B cell (primary cell): Measurements from ENCODE around the gene EHBP1. TPM values are rescaled to one million over a fixed set of nuclear protein-coding genes. Genes with fewer than 3 reads are reported as not detected.

ENCODE experiments used
- ATAC-seq: fragments of 200-7000 bp; cut with Tn5 transposase; one replicate; pipeline ENCODE4 v1.10.0; 2021; ENCODE audit warnings: low read depth, mild to moderate bottlenecking, moderate number of reproducible peaks, moderate library complexity
- CTCF ChIA-PET: fragments of 350-600 bp; sonication (Branson Sonifier 250); formaldehyde crosslinking; loops from one replicate; lab custom pipeline; 2021; ENCODE audit warnings: antibody characterized with exemption, inconsistent platforms; lab: Charles Lee
- POLR2A ChIA-PET: fragments of 350-600 bp; sonication (Branson Sonifier 250); formaldehyde crosslinking; loops from one replicate; lab custom pipeline; 2021; ENCODE audit warnings: antibody characterized with exemption; lab: Charles Lee
- DNase-seq: peaks from one replicate; pipeline ENCODE4 v3.0.0; 2013
- H2AFZ ChIP-seq: 2 replicates; pipeline ENCODE4 v1.6.1; 2012; ENCODE audit warnings: mild to moderate bottlenecking, low read depth, low read length; ENCODE audit not compliant: insufficient read depth, poor library complexity, severe bottlenecking
- H3K27ac ChIP-seq, 2 donors: 1 replicate in 1 of 2; 2 replicates in 1 of 2; pipeline ENCODE4 v1.5.1; 2012 to 2013; ENCODE audit warnings: low read length in 2 of 2, mild to moderate bottlenecking in 2 of 2, moderate library complexity in 1 of 2
- H3K27me3 ChIP-seq, 4 experiments: fragments of 200-600 bp in 1 of 4; sonication (generic) in 1 of 4; replicated peaks in 1 of 4; 1 replicate in 2 of 4; 2 replicates in 2 of 4; pipeline versions ENCODE4 v1.6.1 to v1.7.0; 2013 to 2016; ENCODE audit warnings: low read length in 3 of 4, mild to moderate bottlenecking in 2 of 4, mixed read lengths in 1 of 4, moderate library complexity in 1 of 4; ENCODE audit not compliant: insufficient read depth in 4 of 4, control insufficient read depth in 3 of 4; ENCODE audit errors: control extremely low read depth in 1 of 4
- H3K36me3 ChIP-seq, 2 experiments: replicated peaks in 1 of 2; 1 replicate in 1 of 2; 2 replicates in 1 of 2; pipeline versions ENCODE4 v1.6.1 to v1.7.1; 2013; ENCODE audit warnings: low read length in 1 of 2; ENCODE audit not compliant: insufficient read depth in 2 of 2, control insufficient read depth in 1 of 2; ENCODE audit errors: control extremely low read depth in 1 of 2, extremely low read depth in 1 of 2
- H3K4me1 ChIP-seq, 2 donors: fragments of 200-600 bp in 1 of 2; sonication (generic) in 1 of 2; 1 replicate in 1 of 2; 2 replicates in 1 of 2; pipeline versions ENCODE4 v1.5.1 to v1.6.1; 2013 to 2017; ENCODE audit warnings: low read length in 2 of 2; ENCODE audit not compliant: control insufficient read depth in 2 of 2, insufficient read depth in 2 of 2
- H3K4me2 ChIP-seq: replicated peaks from 2 replicates; pipeline ENCODE3; 2012; ENCODE audit warnings: mild to moderate bottlenecking, low read depth, low read length; ENCODE audit not compliant: poor library complexity, severe bottlenecking
- H3K4me3 ChIP-seq, 5 experiments: fragments of 200-600 bp in 1 of 5; sonication (generic) in 1 of 5; 1 replicate in 3 of 5; 2 replicates in 2 of 5; pipeline versions ENCODE4 v1.5.1 to v1.7.0; 2011 to 2016; ENCODE audit warnings: low read length in 4 of 5, mild to moderate bottlenecking in 4 of 5, low read depth in 2 of 5, control low read depth in 1 of 5, moderate library complexity in 1 of 5; ENCODE audit not compliant: insufficient read depth in 1 of 5; ENCODE audit errors: control extremely low read depth in 1 of 5, extremely low read depth in 1 of 5
- H3K79me2 ChIP-seq: fragments of 200-600 bp; sonication (generic); one replicate; pipeline ENCODE4 v1.6.0; 2016; ENCODE audit warnings: low read length; ENCODE audit not compliant: control insufficient read depth, insufficient read depth
- H3K9ac ChIP-seq: fragments of 200-600 bp; sonication (generic); 2 replicates; pipeline ENCODE4 v1.6.1; 2017; ENCODE audit warnings: mild to moderate bottlenecking, low read length, moderate library complexity
- H3K9me3 ChIP-seq, 3 donors: one replicate each; pipeline versions ENCODE4 v1.6.1 to v1.7.1; 2013; ENCODE audit warnings: low read length in 2 of 3; ENCODE audit not compliant: control insufficient read depth in 2 of 3, insufficient read depth in 1 of 3; ENCODE audit errors: control extremely low read depth in 1 of 3
- H4K20me1 ChIP-seq: 2 replicates; pipeline ENCODE4 v1.6.0; 2012; ENCODE audit warnings: mild to moderate bottlenecking, low read length; ENCODE audit not compliant: insufficient read depth, control insufficient read depth, poor library complexity, severe bottlenecking
- H3K27ac Mint-ChIP-seq: one replicate; pipeline ENCODE4 v1.8.0; 2021; ENCODE audit warnings: mixed read lengths
- H3K27me3 Mint-ChIP-seq: one replicate; pipeline ENCODE4 v1.8.0; 2021; ENCODE audit warnings: mixed read lengths
- H3K4me1 Mint-ChIP-seq: one replicate; pipeline ENCODE4 v1.8.0; 2021; ENCODE audit warnings: mixed read lengths
- H3K4me3 Mint-ChIP-seq: one replicate; pipeline ENCODE4 v1.8.0; 2021; ENCODE audit warnings: mixed read lengths
- H3K9me3 Mint-ChIP-seq: one replicate; pipeline ENCODE4 v1.8.0; 2022; ENCODE audit warnings: mixed read lengths; ENCODE audit not compliant: insufficient read depth
- EZH2 ChIP-seq: IDR thresholded peaks from 2 replicates; pipeline ENCODE4 v1.6.1; 2012; ENCODE audit warnings: borderline replicate concordance, low read depth, mild to moderate bottlenecking, moderate library complexity, low read length; ENCODE audit not compliant: insufficient read depth, poor library complexity, severe bottlenecking
- WGBS: methylation state at CpG from one replicate; pipeline ENCODE4 v1.1.5; 2013; ENCODE audit warnings: missing lambda C conversion rate; ENCODE audit not compliant: insufficient coverage; 5-methylcytosine and 5-hydroxymethylcytosine counted together
- intact Hi-C: fragments of 100-400 bp; cut with micrococcal nuclease; formaldehyde crosslinking; loops from one replicate; pipeline ENCODE4 v1.10.0; 2022
- polyA plus RNA-seq: library from polyadenylated mRNA; depleted of rRNA; stranded (reverse); fragments of >200 nt; gene quantifications from 2 replicates; pipeline ENCODE4 v1.2.3, GENCODE V29; 2012
- total RNA-seq, 2 donors: library from RNA; stranded (reverse); fragments of 120-200 nt in 1 of 2; gene quantifications; 1 replicate in 1 of 2; 2 replicates in 1 of 2; pipeline versions ENCODE4 v1.2.3 to v1.2.4, GENCODE V29; 2013 to 2022
- TF ChIP-seq, protein P1 (sequence below): fragments of 200-600 bp; IDR thresholded peaks from one replicate; pipeline ENCODE4 v1.8.0; 2022; ENCODE audit warnings: antibody characterized with exemption, mild to moderate bottlenecking

EHBP1 gene
- total and polyA plus RNA-seq, 2 donors (not counting 1 experiment from before 2014, with no cell fraction given), result 8.8 to 34.7 TPM

DNA sequence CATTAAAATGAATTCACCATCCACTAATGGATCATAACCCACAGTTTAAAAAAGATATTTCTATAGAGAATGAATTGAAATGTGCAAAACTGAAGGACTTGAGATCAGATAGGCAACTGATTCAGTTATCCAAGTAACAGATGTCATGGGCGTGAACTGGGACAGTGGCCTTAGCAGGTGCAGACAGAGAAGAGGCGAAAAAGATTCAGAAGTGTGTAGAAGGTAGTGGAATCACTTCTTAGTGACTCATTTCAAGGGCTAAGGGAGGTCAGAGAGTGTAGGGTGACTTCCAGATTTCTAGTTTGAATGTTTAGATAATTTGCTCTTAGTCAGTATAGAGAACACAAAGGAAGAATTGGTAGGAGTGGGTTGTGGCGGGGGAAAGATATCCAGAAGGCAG is 79.7 kb downstream of the EHBP1 start:
- H3K9me3 ChIP-seq, result peaks cover 0 to 10% (median 9%) of the 10 kb centered on the region in 3 donors
- no peaks in the 10 kb centered on the region for H3K4me1 ChIP-seq
- H3K4me2 ChIP-seq, result no peak overlapping the region
- no peak overlapping the region for H3K4me3 ChIP-seq
- peaks cover 4% of the 10 kb centered on the region for H3K9me3 Mint-ChIP-seq
- no peak for TF ChIP-seq EZH2
- TF ChIP-seq, protein P1, sequence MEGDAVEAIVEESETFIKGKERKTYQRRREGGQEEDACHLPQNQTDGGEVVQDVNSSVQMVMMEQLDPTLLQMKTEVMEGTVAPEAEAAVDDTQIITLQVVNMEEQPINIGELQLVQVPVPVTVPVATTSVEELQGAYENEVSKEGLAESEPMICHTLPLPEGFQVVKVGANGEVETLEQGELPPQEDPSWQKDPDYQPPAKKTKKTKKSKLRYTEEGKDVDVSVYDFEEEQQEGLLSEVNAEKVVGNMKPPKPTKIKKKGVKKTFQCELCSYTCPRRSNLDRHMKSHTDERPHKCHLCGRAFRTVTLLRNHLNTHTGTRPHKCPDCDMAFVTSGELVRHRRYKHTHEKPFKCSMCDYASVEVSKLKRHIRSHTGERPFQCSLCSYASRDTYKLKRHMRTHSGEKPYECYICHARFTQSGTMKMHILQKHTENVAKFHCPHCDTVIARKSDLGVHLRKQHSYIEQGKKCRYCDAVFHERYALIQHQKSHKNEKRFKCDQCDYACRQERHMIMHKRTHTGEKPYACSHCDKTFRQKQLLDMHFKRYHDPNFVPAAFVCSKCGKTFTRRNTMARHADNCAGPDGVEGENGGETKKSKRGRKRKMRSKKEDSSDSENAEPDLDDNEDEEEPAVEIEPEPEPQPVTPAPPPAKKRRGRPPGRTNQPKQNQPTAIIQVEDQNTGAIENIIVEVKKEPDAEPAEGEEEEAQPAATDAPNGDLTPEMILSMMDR, result no peak
- H3K4me3 Mint-ChIP-seq, result no peak overlapping the region
- H3K36me3 ChIP-seq, result no peaks in the 10 kb centered on the region
- no peak overlapping the region for H3K9ac ChIP-seq
- no peak overlapping the region for H3K27ac ChIP-seq
- H3K27ac Mint-ChIP-seq, result no peak overlapping the region
- H3K27me3 ChIP-seq, result no peaks in the 10 kb centered on the region
- no peaks in the 10 kb centered on the region for H3K27me3 Mint-ChIP-seq
- ChIA-PET CTCF (interaction anchor here (0.6 kb wide), 1 partner anchor 387 kb away, joined by 3 read pairs; no protein-coding TSS in a partner anchor), POLR2A (no interaction called here)
- no peak overlapping the region for H2AFZ ChIP-seq
- ATAC-seq (no peak), DNase-seq (no peak)
- no peaks in the 10 kb centered on the region for H4K20me1 ChIP-seq
- H3K4me1 Mint-ChIP-seq, result no peaks in the 10 kb centered on the region
- peaks cover 6% of the 10 kb centered on the region for H3K79me2 ChIP-seq
- WGBS, result 89% methylated on average over 2 of the region's 3 CpGs
- intact Hi-C loops, result loop anchor here (5.0 kb wide), 1 partner anchor 757 kb away; no protein-coding TSS in a partner anchor

DNA sequence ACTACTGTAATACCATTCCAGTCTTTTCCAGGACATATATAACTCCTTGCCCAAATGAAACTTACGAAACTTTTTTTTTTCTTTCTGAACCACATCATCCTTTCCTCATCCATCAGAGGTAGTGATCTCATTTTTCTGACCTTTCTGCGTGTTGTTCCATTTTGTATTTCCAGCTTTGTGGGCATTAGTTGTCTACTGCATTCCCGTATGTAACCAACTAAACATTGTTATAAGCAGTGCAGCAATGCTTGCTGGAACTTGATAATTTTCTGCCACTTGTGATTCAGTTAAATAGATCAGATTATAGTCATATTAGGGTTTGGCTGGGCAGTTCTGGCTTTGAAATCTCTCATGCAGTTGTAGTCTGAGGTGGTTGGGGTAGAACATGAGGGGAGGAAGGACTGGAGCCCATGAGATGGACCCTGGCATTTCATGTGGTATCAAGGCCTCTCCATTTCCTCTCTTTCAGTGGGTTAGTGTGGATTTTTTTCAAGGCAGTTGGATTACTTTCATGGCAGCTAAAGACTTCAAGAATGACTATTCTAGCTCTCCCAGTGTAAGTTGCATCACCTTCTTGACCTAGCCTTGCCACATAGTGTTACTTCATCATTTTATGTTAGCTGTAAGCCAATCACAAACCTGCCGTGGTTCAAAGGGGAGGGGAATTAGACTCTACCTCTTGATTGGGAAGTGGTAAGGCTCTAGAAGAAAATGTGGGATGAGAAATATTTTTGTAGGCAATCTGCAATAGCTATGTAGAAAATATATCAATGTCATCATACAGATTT is 80.5 kb downstream of the EHBP1 start:
- no peak overlapping the region for H2AFZ ChIP-seq
- intact Hi-C loops, result loop anchor here (5.0 kb wide), 1 partner anchor 756 kb away; no protein-coding TSS in a partner anchor
- Mint-ChIP-seq H3K4me3 (no peak overlapping the region), H3K27me3 (no peaks in the 10 kb centered on the region), H3K4me1 (no peaks in the 10 kb centered on the region), H3K27ac (no peak overlapping the region), H3K9me3 (peaks cover 4% of the 10 kb centered on the region)
- H3K4me1 ChIP-seq, result no peaks in the 10 kb centered on the region
- no peaks in the 10 kb centered on the region for H4K20me1 ChIP-seq
- H3K27ac ChIP-seq, result no peak overlapping the region
- no peak for TF ChIP-seq EZH2
- TF ChIP-seq, protein P1, result no peak
- peaks cover 0 to 10% (median 9%) of the 10 kb centered on the region in 3 donors for H3K9me3 ChIP-seq
- H3K79me2 ChIP-seq, result peaks cover 6% of the 10 kb centered on the region
- no peaks in the 10 kb centered on the region for H3K27me3 ChIP-seq
- no peak overlapping the region for H3K9ac ChIP-seq
- H3K4me3 ChIP-seq, result no peak overlapping the region
- DNase-seq, result no peak
- no peak for ATAC-seq
- no peak overlapping the region for H3K4me2 ChIP-seq
- ChIA-PET POLR2A (no interaction called here), CTCF (interaction anchor here (1.2 to 1.5 kb wide), 3 partner anchors 10 to 329 kb away, joined by 3 to 8 read pairs (median 6); no protein-coding TSS in a partner anchor)
- no peaks in the 10 kb centered on the region for H3K36me3 ChIP-seq
- WGBS, result 100% methylated on average over 2 of the region's 4 CpGs
